ENCODE data around the gene CADPS. TPM values are rescaled to one million over a fixed set of nuclear protein-coding genes. Genes with fewer than 3 reads are reported as not detected.

Gene CADPS
- total RNA-seq, 2 experiments from 2014 or later = 61.3 to 68.6 TPM

DNA sequence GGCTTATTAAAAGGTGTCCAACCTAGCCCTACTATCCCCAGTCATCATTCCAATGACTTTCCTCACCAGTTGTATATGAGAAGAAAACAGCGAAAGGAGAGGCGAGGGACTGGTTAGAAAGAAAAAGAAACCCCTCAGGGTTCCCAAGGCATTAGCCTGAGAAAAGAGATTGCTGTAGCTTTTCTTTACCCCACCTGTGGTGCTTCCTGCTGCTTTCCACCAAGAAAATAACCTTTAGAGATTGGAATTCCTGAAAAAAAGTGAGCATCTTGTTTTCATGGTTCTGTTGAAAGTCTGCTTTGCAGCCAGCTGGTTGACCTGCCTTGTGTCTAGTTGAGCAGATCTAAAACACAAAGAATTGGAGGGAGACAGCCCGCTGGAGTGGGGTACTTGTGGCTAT lies 196.4 kb downstream of the CADPS start:
- Histone ChIP-seq H3K4me2 (ENCODE audit: low read length) (no peak overlapping the region), H3K9me2 (ENCODE audit: insufficient read depth, low read length) (no peaks in the 10 kb centered on the region), H3K4me1 (ENCODE audit: insufficient read depth, low read length, poor library complexity, severe bottlenecking) (peaks cover 6% of the 10 kb centered on the region), H2AFZ (ENCODE audit: low read length) (no peak overlapping the region), H3K4me3 (ENCODE audit: low read depth, low read length, poor library complexity, severe bottlenecking) (no peak overlapping the region), H3K9me3 (ENCODE audit: low read length) (peaks cover 14% of the 10 kb centered on the region; the same call in 1 of the 2 replicates), H4K20me1 (ENCODE audit: insufficient read depth, low read length) (no peaks in the 10 kb centered on the region), H3K79me2 (ENCODE audit: insufficient read depth, low read depth, low read length) (no peaks in the 10 kb centered on the region), H3K27ac (ENCODE audit: low read depth, low read length, poor library complexity, severe bottlenecking) (no peak overlapping the region), H3K36me3 (ENCODE audit: insufficient read depth, low read length) (peaks cover 7% of the 10 kb centered on the region; the same call in 1 of the 2 replicates)
- no peak for DNase-seq (ENCODE audit: low spot score)
- no peak for TF ChIP-seq EZH2phosphoT487 (IDR thresholded peaks at IDR 0.05; ENCODE audit: borderline replicate concordance, low read depth, low read length)
- TF ChIP-seq, protein P1, sequence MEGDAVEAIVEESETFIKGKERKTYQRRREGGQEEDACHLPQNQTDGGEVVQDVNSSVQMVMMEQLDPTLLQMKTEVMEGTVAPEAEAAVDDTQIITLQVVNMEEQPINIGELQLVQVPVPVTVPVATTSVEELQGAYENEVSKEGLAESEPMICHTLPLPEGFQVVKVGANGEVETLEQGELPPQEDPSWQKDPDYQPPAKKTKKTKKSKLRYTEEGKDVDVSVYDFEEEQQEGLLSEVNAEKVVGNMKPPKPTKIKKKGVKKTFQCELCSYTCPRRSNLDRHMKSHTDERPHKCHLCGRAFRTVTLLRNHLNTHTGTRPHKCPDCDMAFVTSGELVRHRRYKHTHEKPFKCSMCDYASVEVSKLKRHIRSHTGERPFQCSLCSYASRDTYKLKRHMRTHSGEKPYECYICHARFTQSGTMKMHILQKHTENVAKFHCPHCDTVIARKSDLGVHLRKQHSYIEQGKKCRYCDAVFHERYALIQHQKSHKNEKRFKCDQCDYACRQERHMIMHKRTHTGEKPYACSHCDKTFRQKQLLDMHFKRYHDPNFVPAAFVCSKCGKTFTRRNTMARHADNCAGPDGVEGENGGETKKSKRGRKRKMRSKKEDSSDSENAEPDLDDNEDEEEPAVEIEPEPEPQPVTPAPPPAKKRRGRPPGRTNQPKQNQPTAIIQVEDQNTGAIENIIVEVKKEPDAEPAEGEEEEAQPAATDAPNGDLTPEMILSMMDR (conservative IDR thresholded peaks at IDR 0.05; ENCODE audit: low read length) = no peak
- intact Hi-C loops (cut with micrococcal nuclease; ENCODE audit: unreplicated experiment) = no loop called here
- ChIA-PET CTCF (ENCODE audit: unreplicated experiment) (no interaction called here), POLR2A (interaction anchor here (1.2 to 2.3 kb wide), 3 partner anchors 10 to 120 kb away, joined by 3 to 18 read pairs (median 3); no protein-coding TSS in a partner anchor)
- BruUV-seq (replicated peaks) = no TSS peak

DNA sequence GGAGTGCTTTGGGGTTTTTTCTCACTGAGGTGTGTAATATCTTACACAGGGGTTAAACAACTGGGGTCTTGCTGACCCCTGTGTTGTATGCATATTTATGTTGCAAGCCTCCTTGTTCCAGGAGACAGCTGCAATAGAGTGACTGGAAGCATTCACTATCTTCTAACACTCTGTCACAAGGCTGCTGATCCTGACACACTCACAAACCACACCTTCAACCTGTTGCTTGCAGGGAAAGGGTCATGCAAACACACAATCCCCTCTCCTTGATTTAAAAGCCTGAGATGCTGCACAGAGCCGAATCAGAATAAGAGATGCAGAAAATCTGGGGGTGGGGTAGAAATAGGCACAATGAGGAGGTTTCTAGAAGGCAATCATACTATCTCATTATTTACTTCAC lies 197.3 kb downstream of the CADPS start:
- CTCF ChIA-PET (ENCODE audit: unreplicated experiment) = no interaction called here

More for the DNA sequence above, 197.3 kb downstream of the CADPS start:
- Histone ChIP-seq H3K4me1 (ENCODE audit: insufficient read depth, low read length, poor library complexity, severe bottlenecking) (peaks cover 15% of the 10 kb centered on the region), H3K36me3 (ENCODE audit: insufficient read depth, low read length) (peaks cover 7% of the 10 kb centered on the region; the same call in 1 of the 2 replicates), H3K27ac (ENCODE audit: low read depth, low read length, poor library complexity, severe bottlenecking) (no peak overlapping the region), H2AFZ (ENCODE audit: low read length) (no peak overlapping the region), H3K9me2 (ENCODE audit: insufficient read depth, low read length) (no peaks in the 10 kb centered on the region), H3K4me3 (ENCODE audit: low read depth, low read length, poor library complexity, severe bottlenecking) (no peak overlapping the region), H3K79me2 (ENCODE audit: insufficient read depth, low read depth, low read length) (no peaks in the 10 kb centered on the region), H3K9me3 (ENCODE audit: low read length) (peaks cover 14% of the 10 kb centered on the region; the same call in 1 of the 2 replicates), H4K20me1 (ENCODE audit: insufficient read depth, low read length) (no peaks in the 10 kb centered on the region), H3K4me2 (ENCODE audit: low read length) (no peak overlapping the region)
- POLR2A ChIA-PET = interaction anchor here (0.8 to 1.2 kb wide), 2 partner anchors 11 to 42 kb away, joined by 3 to 4 read pairs; no protein-coding TSS in a partner anchor
- intact Hi-C loops (cut with micrococcal nuclease; ENCODE audit: unreplicated experiment) = no loop called here
- TF ChIP-seq, protein P1 (conservative IDR thresholded peaks at IDR 0.05; ENCODE audit: low read length) = no peak
- TF ChIP-seq EZH2phosphoT487 (IDR thresholded peaks at IDR 0.05; ENCODE audit: borderline replicate concordance, low read depth, low read length) = no peak
- no peak for DNase-seq (ENCODE audit: low spot score)
- BruUV-seq (replicated peaks) = no TSS peak

Measured in OCI-LY7 (cell line).